GM19468 (cell line): ENCODE results near the gene COL5A1.
"Not testable (repeated sequence)": the region's sequence is repeated elsewhere in the genome, so short reads cannot be mapped to it uniquely, and the experiment has no call there.

ENCODE experiments used
- ATAC-seq: cut with Tn5 transposase; IDR thresholded peaks from one replicate; pipeline ENCODE4 v1.9.1; 2021; ENCODE audit warnings: mild to moderate bottlenecking, moderate library complexity, moderate number of reproducible peaks; ENCODE audit not compliant: unreplicated experiment; ENCODE audit errors: extremely low read depth

The COL5A1 gene

DNA sequence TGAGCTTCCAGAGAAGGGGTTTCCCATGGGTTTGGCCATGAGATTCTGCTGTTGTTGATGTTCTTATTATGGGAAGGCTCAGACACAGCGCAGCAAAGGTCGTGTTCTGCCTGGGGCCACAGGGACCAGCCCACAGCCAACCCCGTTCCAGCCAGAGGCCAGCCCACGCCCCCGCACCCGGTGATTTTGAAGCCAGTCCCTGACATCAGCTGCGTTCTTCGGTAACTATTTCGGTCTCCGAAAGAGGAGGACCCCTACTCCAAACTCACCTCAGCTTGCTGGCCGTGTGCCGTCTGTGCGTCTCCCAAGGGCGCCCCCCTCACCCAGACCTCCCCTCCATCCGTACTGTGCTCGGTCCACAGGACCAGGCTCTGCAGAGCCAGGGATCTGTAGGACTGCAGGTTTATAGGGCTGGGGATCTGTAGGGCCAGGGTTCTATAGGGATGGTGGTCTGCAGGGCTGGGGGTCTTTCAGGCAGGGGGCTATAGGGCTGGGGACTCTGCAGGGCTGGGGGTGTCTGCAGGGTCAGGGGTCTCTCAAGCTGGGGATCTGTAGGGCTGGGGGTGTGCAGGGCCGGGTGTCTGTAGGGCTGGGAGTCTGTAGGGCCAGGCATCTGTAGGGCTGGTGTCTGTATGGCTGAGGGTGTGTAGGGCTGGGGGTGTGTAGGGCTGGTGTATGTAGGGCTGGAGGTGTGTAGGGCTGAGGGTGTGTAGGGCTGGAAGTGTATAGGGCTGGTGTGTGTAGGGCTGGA, 11.8 kb downstream of the COL5A1 start:
- ATAC-seq = no peak

DNA sequence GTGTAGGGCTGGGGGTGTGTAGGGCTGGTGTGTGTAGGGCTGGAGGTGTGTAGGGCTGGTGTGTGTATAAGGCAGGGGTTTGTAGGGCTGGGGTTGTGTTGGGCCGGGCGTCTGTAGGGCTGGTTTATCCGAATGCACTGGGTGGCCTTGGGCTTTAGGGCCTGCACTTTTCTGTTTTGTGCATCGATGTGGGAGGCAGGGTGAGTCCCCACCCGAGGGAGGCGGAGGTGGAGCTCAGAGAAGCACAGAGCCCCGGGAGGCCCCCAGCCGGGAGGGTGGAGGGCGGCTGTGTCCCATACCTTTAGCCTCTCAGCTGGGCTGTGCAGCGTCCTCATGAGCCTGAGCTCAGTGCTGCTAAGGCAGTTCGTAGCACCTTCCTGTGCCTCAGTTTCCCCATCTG, 13.5 kb downstream of the COL5A1 start:
- ATAC-seq = no peak

- ATAC-seq = no peak
Observed at GRCh38 chr9:134655586-134656333, 14.2 kb downstream of the COL5A1 start.

DNA sequence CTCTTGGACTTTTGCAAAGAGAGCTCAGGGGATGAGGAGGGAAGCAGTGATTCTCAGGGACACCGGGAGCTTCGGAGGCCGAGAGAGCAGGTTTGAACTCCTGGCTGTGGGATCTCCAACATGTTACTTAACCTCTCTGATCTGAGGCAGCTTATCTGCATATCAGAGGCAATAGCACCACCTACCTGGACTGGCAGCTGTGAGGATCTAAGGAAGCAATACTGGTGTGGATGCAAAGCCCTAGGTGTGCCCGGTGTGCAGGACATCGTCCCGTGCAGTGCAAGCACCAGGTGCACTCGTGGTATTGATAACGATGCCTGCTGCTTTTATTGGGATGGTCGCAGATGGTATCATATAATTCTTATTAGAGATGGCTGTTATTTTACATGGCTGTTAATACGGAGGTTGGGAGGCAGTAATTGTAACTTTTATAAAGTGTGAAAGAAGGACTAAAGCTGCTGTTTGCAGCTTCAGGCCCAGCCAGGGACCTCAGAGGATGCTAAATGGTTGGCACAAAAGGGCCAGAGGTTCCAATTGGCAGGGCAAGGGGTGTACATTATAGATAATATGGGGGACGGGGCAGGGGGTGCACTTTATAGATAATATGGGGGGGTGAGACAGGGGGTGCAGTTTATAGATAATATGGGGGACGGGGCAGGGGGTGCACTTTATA, 14.9 kb downstream of the COL5A1 start:
- ATAC-seq = no peak

- ATAC-seq = no peak
Observed at GRCh38 chr9:134657666-134658377, 16.2 kb downstream of the COL5A1 start.

DNA sequence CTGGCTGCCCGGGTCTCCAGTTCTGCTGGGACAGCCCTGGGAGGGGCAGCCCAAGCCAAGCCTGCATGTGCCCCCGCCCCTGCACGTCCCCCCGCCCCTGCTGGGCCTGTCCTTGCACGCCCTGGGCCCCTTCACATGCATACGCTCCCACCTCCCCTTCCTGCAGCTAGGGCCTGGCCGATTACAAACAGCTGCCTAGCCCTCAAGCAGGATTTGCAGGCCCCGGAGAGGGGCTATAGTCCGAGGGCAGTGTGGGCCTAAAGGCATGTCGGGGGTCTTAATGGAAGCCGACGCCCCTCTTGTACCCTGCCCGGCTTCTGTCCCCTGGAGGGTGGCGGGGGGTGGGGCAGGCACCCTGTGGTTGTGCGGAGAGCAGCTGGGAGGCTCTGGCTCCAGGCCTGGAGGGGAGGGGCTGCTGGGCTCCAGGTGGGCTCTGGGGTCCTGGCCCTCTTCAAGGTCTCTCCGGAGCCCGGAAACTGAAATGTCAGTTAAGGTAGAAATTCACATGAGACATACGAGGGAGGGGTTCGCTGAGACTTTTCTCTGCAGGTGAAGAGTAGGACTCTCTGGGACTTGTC, 16.9 kb downstream of the COL5A1 start:
- no peak for ATAC-seq

GRCh38 chr9:134659688-134660131, 18.1 kb downstream of the COL5A1 start:
- ATAC-seq = no peak

DNA sequence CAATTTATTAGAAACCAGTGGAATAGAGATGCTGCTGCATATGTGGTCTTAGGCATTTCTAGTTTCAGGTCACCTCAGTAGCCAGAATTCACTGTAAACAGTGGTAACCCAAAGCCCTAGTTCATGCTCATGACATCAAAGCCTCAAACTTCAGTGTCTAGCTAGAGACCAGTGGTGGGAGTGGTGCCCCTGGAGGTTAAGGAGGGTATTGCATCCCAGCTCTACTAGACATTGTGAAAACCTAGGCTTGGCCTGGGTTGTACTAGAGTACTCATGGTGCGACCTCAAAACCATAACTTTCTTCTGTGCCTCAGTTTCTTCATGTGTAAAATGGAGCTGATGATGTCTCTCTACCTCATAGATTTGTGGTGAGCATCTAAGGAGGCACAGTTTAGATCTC, 18.8 kb downstream of the COL5A1 start:
- ATAC-seq = no peak

DNA sequence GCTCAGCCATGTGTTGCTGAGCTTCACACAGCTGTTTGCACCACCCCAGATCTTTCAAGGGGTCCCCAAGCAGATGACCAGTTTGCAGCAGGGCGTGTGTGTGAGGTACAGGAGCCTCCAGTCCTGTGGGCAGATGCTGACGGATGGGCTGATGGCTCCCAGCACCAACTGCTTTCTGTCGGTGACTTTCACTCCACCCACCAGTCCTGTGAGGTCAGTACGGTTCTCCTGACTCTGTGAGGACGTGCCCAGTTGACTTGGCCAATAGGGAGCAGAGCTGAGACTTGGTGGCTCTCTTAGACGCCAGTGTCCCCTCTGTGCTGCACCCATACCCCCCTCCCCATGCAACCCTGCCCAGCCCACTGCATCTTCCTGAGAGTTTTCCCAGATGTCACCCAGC, 19.7 kb downstream of the COL5A1 start:
- ATAC-seq = no peak

DNA sequence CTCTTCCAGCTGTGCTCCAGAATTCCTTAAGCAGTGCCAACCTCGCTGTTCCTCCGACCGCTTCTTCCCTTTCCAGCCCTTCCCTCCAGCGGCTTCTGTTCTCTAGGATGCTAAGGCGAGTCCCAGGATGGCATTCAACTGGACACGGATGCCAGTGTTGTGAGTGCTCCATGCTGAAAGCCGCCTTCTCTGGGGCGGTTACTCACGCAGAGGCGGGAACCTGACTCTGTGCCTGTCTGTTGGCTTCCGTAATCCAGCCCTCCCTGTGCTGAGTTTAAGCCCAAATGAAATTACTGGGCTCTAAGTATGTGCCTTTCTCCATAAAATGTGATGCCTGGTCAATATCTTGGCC, 20.2 kb downstream of the COL5A1 start:
- ATAC-seq = no peak

DNA sequence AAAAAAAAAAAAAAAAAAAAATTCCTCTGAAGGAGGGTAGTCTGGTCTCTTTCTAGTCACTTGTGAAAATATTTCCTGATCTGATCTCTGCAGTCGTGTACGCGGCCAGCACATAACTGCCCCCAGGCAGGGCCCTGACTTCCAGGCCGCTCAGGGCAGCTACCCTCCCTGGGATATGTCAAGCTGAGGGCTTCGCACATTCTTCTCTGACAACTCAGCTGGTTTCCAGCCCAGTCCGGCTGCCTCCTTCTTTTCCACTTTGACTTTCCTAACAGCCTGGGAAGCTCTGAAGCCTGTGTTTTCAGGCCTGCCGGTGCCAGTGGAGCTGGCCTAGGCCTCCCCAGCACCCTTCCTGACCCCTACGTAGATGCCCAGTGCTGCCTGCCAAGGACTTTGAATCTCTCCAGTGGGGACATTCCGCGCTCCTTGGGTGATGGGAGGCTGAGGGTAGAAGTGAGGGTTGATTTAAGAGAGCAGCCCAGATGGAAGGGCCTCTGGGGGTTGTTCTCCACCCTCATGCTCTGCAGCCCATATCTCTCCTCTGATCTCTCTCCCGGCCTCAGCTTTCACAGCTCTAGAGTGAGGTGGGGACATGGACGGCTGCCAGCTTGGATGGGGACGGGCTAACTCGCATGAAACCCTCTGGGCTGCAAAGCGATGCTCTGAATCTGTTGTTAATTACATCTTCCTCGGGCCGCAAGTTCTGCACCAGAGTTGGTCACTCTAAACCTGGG, 20.7 kb downstream of the COL5A1 start:
- no peak for ATAC-seq

GRCh38 chr9:134663084-134663483, 21.5 kb downstream of the COL5A1 start:
- no peak for ATAC-seq

DNA sequence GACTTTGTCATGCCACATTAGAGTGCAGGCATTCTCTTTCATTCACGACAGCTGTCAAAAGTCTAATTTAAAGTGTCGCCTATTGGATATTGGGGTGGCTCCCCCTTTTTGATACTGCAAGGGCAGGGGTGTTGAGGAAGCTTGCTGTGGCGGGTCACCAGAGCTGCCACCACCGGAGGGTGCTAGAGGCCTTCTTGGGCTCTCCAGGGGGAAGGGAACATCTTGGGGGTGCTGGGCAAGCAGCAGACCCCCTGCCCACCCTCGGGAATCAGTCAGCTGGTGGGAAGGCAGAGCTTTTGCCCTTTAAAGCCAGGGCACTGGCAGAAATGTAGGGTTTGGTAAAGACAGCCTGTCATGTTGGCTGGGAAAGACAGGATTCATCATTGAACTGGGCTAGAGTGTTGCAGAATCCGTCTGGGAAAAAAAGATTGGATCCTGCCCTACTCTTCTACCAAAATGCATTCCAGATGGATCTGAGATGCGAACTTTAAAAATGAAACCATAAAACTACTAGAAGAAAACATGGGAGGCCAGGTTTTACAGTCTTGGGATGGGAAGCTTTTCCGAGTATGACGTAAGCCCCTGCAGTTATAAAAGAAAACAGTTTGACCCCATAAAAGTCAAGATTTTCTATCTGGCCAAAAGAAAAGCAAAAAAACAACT, 22.3 kb downstream of the COL5A1 start:
- ATAC-seq = no peak

- ATAC-seq = no peak
Observed at GRCh38 chr9:134664446-134664845, 22.8 kb downstream of the COL5A1 start.

DNA sequence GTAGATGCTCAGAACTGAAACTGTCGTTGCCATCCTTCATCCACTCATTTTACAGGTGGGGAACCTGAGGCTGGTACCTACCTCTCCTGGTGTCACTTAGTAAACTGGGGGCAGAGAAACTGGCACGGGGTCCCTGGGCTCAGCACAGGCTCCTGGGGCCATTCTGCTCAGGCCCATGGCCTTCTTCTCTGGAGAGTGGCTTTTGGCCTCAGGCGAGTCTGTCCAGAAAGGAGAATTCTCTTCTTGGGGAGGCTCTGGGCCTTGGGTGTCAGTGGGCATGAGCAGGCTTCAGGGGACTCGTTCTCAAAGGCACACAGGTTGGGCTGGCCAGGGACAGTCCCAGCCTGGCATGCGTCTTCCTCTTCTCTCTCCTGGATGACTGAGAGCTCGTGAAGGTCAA, 24.6 kb downstream of the COL5A1 start:
- ATAC-seq = no peak

- no peak for ATAC-seq
Observed at GRCh38 chr9:134666831-134667230, 25.2 kb downstream of the COL5A1 start.

DNA sequence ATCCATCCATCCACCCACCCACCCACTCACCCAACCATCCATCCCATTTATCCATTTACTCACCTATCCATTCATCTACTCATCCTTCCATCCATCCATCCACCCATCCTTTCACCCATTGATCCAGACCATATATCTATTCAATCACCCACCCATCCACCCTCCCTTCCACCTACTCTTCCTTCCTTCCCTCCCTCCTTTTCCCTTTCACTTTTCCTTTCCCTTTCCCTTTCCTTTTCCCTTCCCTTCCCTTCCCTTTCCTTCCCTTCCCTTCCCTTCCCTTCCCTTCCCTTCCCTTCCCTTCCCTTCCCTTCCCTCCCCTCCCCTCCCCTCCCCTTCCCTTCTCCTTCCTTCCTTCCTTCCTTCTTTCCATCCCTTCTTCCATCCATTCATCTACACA, 27.4 kb downstream of the COL5A1 start:
- ATAC-seq = not testable (repeated sequence)

GRCh38 chr9:134669399-134669955, 27.9 kb downstream of the COL5A1 start:
- ATAC-seq = no peak

DNA sequence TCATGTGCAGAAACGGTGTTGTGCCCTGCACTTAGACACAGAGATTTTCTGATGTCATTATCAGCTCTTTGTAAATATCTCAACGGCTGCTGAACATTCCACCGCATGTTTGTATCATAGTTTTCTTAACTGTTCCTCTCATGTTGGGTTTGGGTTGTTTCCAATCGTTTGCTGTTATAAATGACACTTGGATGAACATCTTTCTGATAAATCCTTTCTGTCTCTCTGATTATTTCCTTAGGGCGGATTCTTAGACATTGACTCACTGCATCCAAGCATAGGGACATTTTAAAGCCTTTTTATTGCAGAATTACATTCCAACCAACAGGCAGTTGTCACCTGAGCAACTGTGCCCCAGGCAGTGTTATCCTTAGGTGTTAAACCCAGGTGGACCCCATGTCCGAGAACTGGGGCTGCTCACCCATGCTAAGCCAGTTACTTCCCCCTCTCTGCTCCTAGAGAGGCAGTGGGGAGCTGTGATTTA, 28.5 kb downstream of the COL5A1 start:
- ATAC-seq = no peak
